Smooth muscle cell of the brain vasculature (primary cell): ENCODE results near the gene SKAP1.
"Not testable (repeated sequence)": the region's sequence is repeated elsewhere in the genome, so short reads cannot be mapped to it uniquely, and the experiment has no call there.

Experiments
- DNase-seq: peaks from one replicate; pipeline ENCODE4 v3.0.0-alpha.2; 2012; ENCODE audit warnings: low read depth, low spot score

The SKAP1 gene

DNA sequence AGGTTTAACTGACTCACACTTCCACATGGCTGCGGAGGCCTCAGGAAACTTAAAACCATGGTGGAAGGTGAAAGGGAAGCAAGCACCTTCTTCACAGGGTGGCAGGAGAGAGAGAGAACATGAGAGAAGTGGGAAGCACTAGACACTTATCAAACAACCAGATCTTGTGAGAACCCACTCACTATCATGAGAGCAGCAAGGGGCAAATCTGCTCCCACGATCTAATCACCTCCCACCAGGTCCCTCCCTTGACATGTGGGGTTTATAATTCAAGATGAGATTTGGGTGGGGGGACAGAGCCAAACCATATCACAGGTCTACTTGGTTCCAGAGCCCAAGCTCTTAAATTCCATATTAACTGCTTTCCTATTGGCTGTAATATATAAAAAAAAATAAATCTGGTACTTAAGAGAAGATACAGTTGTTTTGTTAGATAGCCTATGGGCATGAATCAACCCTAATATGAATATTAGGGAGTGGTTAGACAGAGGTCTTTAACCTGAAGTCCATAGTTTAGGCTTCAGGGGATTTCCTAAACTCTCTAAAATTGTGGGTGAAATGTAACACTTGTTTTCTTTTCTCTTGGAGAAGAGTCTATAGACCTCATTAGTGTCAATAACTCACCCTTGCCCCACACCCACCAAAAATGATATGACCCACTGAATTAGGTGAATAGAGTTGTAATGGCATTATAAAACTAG, 56.7 kb downstream of the SKAP1 start:
- DNase-seq: no peak

DNA sequence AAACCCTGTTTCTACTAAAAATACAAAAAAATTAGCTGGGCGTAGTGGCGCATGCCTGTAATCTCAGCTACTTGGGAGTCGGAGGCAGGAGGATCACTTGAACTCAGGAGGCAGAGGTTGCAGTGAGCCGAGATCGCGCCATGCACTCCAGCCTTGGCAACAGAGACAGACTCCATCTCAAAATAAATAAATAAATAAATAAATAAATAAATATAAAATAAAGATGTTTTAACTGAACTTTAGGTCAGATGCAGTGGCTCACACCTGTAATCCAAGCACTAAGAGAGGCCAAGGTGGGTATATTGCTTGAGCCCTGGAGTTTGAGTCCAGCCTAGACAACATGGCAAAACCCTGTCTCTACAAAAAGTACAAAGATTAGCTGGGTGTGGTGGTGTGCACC, 61.0 kb downstream of the SKAP1 start:
- DNase-seq: not testable (repeated sequence)

DNA sequence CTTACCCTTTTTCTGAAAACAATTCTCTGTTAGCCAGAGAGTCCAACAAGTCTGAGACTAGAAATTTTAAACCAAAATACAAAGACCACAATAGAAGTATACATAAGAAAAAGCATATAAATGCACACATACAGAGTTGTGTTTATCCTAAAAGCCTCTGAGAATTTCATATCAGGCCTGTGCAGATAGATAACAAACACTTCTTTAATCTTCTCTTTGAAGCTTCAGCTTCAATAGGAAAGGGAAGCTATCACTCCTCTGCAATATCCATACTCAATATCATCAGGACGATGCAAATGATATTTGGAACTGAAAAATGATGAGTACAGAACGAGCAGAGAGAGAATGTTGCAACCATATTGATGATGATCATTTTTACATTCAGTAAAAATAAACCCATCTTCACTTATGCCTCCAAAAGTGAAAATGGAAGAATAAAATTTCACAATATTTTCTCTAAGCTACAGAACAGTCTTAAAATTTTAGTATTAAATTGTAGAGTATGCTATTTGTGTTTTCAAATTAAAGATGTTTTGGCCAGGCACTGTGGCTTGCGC, 61.6 kb downstream of the SKAP1 start:
- no peak for DNase-seq

DNA sequence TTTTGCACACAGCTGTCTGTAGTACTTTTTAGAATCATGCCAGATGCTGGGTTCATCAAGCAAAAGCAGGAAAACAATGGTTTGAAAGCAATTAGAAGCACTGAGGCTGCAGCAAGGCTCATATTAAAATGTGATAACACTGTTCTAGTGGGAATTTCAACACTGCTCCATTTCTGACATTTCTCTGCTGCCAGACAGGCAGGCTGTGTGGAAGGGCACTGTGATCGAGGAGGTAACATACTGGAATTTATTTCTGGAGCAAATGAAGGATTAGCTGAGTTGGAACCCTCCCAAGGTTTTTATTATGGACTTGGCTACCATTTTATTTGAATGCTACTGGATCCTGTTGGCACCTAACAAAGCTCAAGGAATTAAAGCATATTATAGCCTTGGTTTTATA, 66.9 kb downstream of the SKAP1 start:
- no peak for DNase-seq

DNA sequence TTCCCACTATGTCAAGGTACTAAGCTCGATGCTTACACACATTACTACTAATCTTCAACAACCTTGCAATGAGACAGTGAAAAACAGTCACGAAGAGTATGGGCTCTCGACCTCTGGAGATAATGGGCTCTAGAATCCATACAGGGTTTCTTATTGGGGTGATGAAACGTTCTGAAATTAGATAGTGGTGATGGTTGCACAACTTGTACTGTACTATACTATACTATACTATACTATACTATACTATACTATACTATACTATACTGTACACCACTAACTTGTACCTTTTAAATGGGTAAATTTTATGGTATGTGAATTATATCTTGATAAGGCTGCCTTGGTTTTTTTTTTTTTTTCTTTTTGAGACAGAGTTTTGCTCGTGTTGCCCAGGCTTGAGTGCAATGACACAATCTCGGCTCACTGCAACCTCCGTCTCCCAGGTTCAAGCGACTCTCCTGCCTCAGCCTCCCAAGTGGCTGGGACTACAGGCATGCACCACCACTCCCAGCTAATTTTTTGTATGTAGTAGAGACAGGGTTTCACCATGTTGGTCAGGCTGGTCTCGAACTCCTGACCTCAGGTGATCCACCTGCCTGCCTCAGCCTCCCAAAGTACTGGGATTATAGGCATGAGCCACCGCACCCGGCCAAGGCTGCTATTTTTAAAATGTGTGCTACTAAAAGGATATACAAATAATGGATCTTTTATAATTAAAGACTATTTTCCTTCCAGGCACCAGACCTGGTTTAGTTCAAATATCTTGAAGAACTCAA, 69.0 kb downstream of the SKAP1 start:
- not testable (repeated sequence) for DNase-seq

DNA sequence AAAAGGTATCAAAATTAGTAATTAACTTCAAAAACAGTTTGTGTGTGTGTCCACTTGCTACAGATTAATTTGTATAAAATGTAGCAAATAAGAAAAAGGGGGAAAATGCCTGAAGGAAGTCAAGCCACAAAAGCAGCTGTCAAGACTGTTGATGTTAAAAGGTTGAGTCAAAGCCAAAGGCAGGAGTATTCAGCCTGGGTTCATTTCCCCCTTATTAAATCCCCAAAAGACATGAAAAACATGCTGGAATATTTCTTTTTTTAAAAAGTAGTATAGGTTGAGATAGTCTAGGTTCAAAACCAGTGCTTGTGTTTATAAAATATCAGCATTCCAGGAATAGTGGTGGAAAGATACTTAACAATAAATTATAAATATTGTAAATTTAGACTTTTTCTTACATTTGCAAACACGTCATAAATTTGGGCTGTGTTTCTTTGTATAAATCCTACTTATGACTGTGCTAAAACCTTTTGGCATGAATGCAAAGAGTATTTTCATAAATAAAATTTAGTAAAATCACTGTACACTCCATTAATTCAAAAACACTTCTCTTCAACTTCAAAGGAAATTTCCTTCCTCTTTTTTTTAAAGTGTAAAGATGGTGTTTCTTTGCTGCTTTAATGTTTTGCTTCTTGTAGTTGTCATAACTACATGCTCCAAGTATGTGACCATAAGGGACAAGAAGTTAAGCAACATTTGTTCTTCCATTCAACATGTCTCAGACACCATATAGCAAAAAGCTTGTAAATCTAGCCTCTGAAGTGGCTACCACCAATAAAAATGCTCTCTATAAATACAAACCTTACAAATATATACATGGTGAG, 72.0 kb downstream of the SKAP1 start:
- DNase-seq: no peak

DNA sequence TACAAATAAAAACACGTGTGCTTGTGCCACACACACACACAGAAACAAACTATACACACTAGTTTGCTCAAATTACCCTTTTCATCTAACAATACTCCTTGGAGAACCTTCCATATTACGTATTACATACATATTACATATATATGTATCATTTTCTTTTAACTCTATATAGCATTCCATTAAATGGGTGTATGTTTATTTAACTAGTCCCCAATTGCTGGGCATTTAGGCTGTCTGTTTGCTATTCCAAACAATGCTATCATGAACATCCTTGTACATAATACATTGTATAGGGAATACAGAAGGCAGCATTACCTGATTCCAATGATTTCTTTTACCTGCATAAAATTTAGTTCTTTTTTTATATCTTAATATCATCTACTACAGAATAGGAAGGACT, 73.1 kb downstream of the SKAP1 start:
- no peak for DNase-seq

DNA sequence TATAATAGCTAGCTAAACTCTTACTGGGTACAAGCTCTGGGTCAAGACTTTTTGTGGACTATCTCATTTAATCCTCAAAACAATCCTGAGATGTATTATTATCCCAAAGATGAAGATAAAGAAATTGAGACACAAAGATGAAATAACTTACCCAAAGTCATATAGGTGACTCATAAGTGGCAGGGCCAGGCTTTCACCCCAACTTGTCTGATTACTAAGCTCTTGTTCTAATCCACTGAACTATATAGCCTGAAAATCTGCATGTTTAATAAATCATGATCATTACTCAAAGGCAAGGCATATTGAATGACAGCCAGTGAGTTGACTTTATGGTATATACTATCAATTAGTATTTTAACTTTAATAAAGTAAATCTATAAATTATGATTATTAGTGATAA, 77.4 kb downstream of the SKAP1 start:
- no peak for DNase-seq

DNA sequence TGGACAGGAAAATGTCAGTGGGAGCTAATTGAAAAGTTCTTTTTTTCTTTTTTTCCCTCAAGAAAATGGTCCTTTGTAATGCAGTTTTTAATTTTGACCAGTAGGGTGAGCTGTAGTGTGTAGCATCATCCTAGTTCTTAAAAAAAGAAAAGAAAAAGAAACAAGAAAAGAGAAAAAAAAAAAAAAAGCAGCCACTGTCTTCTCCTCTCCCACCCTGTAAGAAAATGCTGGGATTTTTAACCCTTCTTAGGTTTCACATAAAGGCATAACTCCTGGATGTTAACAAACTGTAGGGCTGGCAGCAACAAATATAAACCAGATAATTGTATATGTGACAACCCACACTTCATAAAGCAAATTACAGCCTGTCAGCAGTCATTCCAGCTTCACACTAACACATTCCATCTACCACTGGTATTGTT, 78.1 kb downstream of the SKAP1 start:
- DNase-seq: peak; percentile 13

DNA sequence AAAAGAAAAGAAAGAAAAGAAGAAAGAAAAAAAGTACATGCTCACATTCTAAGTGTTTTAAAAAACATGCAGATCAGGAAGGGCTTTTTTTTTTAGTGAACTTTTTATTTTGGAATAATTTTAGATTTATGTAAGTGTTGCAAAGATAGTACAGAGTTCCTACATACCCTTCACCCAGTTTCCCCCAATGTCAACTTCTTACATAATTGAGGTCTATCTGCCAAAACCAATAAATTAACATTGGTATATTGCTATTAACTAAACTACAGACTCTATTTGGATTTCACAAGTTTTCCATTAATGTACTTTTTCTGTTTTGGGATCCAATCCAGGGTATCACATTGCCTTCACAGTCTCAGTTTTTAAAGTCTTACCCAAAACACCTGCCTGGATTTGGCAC, 81.7 kb downstream of the SKAP1 start:
- no peak for DNase-seq

DNA sequence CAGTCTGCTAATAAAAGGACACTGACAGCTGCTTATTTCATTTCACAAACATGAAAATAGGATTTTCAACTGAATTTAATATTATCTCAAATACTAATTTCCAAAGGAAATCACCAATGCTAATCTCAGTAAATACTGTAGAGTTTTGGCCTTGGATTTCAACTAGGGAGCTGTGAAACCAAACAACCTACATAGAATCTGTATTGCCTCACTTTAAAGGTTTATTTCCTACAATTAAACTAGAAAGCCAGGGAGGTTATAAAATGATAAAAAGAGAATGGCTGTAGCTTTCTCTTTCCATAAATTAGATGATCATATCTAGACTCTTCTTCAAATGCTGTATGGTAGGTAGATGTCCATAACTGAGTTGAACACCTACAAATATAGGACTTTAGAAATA, 82.8 kb downstream of the SKAP1 start:
- no peak for DNase-seq

DNA sequence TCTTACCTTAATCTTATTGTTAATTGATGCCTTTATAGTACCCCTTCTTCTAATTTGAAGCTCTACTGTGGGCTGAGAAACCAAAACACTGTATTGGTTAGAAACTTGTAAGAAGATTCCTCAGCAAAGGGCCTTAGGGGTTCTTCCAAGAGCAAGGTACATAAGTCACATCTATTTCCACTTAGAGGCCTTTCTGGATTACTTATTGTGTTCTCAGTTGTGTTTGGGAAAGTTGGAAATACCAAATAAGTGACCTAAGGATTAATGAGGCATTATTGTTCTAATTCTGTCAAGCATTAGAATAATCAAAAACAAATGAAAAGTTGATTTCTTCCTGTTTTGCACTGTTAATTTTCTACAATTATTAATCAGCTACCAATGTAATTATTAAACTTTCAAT, 85.8 kb downstream of the SKAP1 start:
- DNase-seq: no peak

DNA sequence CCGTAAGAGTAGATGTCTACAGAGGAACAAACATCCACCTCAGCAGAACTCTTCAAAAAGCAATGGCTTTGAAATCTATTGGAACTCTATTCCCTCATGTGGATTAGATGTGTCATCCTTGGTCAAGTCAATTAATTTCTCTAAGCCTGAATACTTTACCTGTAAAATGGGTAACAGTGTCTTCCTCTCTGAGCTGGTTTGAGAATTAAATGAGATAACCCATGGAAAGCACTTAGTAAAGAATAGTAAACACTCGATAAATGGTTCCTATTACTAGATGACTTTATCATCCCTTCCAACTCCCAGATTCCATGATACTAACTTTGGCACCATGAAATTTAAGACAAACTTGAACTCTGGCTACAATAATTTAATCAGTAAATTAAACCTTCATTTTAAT, 89.1 kb downstream of the SKAP1 start:
- no peak for DNase-seq

DNA sequence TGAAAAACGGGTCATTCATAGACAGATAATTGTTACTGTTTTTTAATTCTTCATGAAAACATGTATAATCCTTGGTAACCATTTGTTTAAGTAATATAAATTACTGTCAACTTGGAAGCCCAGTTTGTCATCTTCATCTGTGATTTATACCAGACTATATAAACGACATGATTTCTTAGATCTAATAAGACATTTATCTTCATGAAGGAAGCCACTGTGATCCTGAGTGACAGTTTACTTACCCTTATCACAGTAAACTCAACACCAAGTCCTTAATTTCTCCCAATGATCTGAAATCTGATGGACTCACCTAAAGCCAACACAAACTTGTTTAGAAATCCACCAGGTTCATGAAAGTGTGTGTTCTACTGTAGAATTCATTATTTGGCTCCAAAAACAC, 91.3 kb downstream of the SKAP1 start:
- DNase-seq: no peak

DNA sequence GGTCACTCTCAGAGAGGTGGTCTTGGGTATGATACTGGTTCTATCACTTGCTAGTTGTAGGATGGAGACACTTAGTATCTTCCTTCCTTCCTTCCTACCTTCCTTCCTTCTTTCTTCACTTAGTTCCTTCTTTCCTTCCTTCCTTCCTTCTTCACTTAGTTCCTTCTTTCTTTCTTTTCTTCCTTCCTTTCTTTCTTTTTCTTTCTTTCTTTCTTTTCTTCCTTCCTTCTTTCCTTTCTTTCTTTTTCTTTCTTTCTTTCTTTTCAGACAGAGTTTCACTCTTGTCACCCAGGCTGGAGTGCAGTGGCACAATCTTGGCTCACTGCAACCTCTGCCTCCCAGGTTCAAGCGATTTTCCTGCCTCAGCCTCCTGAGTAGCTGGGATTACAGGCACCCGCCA, 92.1 kb downstream of the SKAP1 start:
- DNase-seq: not testable (repeated sequence)

DNA sequence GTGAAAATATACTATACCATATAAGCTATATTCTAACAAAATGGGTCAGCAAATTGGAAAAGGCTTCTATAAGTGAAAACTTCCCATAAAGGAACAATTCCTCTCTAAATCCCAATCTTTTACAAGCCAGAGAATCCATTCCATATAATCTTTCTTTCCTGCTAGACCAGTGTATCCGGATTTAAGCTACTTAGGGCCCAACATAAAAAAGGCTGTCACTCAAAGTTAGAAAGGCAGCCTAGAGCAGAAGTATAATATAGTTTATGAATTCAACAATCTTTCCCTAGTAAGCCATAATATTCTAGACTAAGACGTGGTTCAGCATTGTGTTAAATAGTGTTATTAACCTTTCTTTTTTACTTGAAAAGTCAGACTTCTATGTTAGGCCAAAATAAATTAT, 93.0 kb downstream of the SKAP1 start:
- DNase-seq: no peak

DNA sequence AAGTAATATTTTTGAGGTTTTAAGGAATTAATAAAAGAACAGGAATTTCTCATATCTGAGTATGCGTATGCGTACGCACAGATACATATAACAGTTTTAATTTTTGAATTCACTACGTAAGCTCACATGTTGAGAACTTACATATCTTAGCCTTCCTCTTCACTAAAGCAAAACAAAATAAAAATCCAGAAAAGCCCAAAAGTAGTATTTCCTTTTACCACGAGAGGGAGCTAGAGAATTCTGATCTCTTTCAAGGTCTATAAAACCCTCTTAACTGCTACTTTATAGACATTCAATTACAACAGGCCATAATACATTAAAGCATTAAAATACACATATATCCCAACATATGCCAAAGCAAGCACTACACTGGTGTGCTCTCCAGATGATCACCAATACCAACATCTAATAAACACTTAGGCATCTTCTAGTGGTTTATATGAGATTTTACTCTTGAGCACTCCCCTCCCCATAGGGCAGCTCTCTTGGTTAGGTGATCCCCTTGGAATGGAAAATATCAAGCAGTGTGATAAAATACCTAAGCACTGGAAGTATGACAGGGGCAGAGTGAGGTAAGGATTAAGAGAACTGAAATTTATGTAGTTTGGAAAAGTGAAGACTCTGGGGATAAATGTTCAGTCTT, 94.0 kb downstream of the SKAP1 start:
- DNase-seq: peak; percentile 32

DNA sequence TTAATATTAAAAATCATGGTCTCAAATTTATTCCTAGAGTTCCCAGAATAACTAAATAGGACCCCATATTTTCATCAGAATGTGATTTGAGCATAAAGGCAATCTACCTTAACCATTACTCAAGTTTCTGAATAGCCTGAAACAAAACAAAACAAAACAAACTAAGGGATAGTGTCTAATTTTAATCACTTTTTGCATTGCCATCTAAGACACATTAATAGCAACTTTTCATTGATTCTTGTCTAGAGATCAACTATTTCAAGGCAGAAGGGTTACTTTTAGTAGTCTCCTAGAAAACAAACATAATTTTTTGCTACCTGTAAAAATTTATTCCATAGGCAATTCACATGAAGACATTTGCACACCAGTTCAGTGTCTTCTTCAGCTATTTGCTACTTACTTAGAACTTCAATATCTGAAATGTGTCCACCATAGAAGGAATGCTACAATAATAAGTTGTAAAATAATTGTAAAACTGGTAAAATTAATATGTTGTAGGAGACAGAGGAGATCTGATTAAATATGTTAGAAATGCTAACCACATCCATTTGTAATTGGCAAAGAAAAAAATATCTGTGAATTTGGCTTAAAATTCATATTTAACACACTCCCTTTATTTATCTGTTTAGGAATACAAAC, 94.7 kb downstream of the SKAP1 start:
- no peak for DNase-seq

DNA sequence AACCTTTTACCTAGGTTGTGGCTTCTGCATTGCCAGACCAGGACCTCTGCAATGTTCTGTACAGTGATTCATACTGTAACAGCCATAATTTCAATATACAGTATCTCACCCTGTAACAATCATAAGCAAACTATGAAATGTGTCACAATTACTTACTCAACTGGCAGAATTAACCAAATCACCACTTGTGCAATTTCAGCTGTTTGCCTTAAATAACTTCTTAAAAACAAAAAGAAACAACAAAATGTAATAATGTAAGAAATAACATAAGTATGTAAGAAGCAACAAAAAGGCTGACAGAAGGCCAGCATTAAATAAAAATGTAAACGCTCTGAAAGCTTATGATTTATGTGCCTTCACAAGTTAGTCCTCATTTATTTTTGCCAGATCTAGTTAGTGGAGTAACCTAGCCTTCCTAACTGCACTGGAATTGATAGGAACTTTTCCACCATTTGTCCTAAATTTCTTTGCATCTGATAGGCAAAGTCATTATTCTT, 96.9 kb downstream of the SKAP1 start:
- DNase-seq: no peak

DNA sequence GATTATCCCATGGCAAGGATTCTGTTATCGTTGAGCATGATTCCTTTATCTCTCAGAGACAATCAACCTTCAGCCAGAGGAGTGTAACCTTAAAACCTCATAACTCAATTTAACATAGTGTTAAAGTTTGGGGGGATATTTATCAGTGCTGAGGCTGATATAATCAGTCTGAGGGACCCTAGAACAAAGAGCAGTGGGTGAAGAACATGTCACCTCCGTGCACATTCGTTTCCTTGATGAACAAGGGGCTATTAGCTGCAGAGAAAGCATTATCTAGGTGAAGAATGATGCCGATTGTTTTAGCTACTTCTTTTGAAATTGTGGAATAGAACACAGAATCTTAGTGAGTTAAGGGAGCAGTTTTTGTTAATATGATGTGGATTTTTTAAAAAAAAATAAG, 99.1 kb downstream of the SKAP1 start:
- DNase-seq: no peak

DNA sequence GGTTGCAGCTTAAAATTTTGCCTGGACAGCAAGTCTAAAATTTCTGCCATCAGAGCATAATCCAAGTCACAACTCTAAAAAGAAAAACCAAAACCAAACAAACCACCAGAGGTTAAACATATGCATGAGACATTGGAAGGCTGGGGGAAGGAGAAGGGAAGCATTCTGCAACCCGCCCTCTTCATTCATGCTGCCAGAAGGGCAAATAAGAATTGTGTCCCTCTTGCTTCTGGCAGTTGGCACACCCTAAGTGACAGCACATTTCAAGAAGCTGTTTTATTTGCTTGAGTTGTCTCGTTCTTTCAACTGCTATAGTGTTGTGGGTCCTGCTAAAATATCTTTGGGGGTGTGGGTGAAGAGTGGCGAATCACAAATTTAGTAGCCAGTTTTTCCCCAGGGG, 99.6 kb downstream of the SKAP1 start:
- DNase-seq: no peak
